Sigmoid colon (tissue), 7 donors: ENCODE measurements around the gene COL1A1. TPM values are rescaled to one million over a fixed set of nuclear protein-coding genes. Genes with fewer than 3 reads are reported as not detected.
A peak's percentile ranks its signal among the peaks of the same experiment; 100 is the strongest.

Experiments used
- DNase-seq: peaks from one replicate; pipeline ENCODE4 v3.0.0-alpha.2; 2019
- H3K27ac ChIP-seq, 4 donors: fragments of 200-600 bp; sonication (generic); one replicate each; pipeline ENCODE4 v1.5.1; 2016 to 2019; ENCODE audit warnings: mild to moderate bottlenecking in 1 of 4
- H3K27me3 ChIP-seq, 3 donors: fragments of 200-600 bp; sonication (generic); one replicate each; pipeline ENCODE4 v1.5.1; 2019; ENCODE audit warnings: mild to moderate bottlenecking in 1 of 3
- H3K36me3 ChIP-seq, 4 donors: fragments of 200-600 bp; sonication (generic); one replicate each; pipeline ENCODE4 v1.5.1; 2016 to 2019
- H3K4me1 ChIP-seq, 4 donors: fragments of 200-600 bp; sonication (generic); one replicate each; pipeline ENCODE4 v1.5.1; 2017 to 2019
- H3K4me3 ChIP-seq, 4 donors: fragments of 200-600 bp; sonication (generic); one replicate each; pipeline ENCODE4 v1.5.1; 2017 to 2019; ENCODE audit warnings: mild to moderate bottlenecking in 2 of 4, moderate library complexity in 1 of 4
- H3K9me3 ChIP-seq, 4 donors: fragments of 200-600 bp in 3 of 4; sonication (generic) in 3 of 4; one replicate each; pipeline versions ENCODE4 v1.5.1 to v1.6.1; 2013 to 2019
- CTCF ChIP-seq, 4 experiments: fragments of 450-650 bp in 3 of 4; fragments of 200-600 bp in 1 of 4; IDR thresholded peaks; one replicate each; pipeline ENCODE4 v1.5.1; 2016 to 2019; ENCODE audit warnings: antibody characterized with exemption in 4 of 4, mild to moderate bottlenecking in 3 of 4, moderate library complexity in 2 of 4
- EP300 ChIP-seq, 4 donors: sonication (generic); formaldehyde crosslinking; IDR thresholded peaks; one replicate each; pipeline ENCODE4 v1.6.1; 2017; ENCODE audit warnings: antibody characterized with exemption in 4 of 4
- POLR2A ChIP-seq, 2 donors: fragments of 450-650 bp; IDR thresholded peaks; one replicate each; pipeline ENCODE4 v1.6.1; 2016; ENCODE audit warnings: antibody characterized with exemption in 2 of 2, mild to moderate bottlenecking in 2 of 2, moderate library complexity in 2 of 2
- POLR2AphosphoS5 ChIP-seq, 4 donors: sonication (generic); formaldehyde crosslinking; IDR thresholded peaks; one replicate each; pipeline ENCODE4 v1.6.1; 2017; ENCODE audit warnings: antibody characterized with exemption in 4 of 4
- WGBS, 2 donors: extraction: QIAGEN DNeasy Blood & Tissue Kit; methylation state at CpG; one replicate each; pipeline ENCODE4 v1.1.7; 2013; 5-methylcytosine and 5-hydroxymethylcytosine counted together
- intact Hi-C: fragments of 100-400 bp; cut with DNase I; formaldehyde crosslinking; loops from one replicate; pipeline ENCODE4 v1.15.1; 2023
- polyA plus RNA-seq, 3 donors: library from polyadenylated mRNA; stranded (reverse); fragments of 200-250 nt; gene quantifications; one replicate each; pipeline ENCODE4 v1.2.3, GENCODE V29; 2013
- total RNA-seq, 4 donors: library from RNA; depleted of rRNA; stranded (reverse); fragments of >200 nt; gene quantifications; one replicate each; pipeline ENCODE4 v1.1.0, GENCODE V29; 2016
- donor health status: healthy with polysubstance abuse.
- donor health status: Bipolar disorder and iron deficiency.
- donor health status: healthy.

COL1A1 gene
- total and polyA plus RNA-seq, 7 donors, result 7.8 to 459 (median 49.2) TPM

DNA sequence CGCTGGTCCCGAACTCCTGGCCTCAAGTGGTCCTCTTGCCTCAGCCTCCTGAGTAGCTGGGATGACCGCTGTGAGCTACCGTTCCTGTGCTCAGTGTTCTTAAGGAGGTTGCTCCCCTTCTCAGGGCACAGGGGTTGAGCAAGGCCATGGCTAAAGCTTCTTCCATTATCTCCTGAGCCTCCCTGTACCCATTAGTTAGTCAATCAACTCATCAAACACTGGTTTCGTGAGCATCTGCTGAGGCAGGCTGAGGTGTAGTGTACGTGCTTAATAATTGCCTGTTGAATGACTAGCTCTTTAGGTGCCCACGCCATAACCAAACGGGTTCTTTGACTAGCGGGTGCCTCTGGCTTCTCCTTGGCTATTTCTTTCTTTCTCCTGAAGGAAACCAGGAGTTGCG, 24.0 kb downstream of the COL1A1 start:
- Histone ChIP-seq H3K27me3 (no peaks in the 10 kb centered on the region), H3K4me1 (peaks cover 0 to 67% (median 55%) of the 10 kb centered on the region in 4 donors), H3K36me3 (no peaks in the 10 kb centered on the region), H3K27ac (peak overlapping the region; percentile 81 to 99 (median 88)), H3K9me3 (no peaks in the 10 kb centered on the region), H3K4me3 (peak overlapping the region in 2 of 4 donors; percentile 4 to 18)
- intact Hi-C loops, result no loop called here
- DNase-seq, result no peak
- WGBS, 2 donors, result 87 to 91% methylated on average over 10 of the region's 10 CpGs
- no peak for TF ChIP-seq POLR2AphosphoS5 (IDR thresholded peaks at IDR 0.05)
- no peak for TF ChIP-seq EP300 (IDR thresholded peaks at IDR 0.05)

GRCh38 chr17:50176559-50177357, 24.7 kb downstream of the COL1A1 start:
- 92 to 93% methylated on average over 20 of the region's 20 CpGs for WGBS, 2 donors
- intact Hi-C loops, result no loop called here
- Histone ChIP-seq H3K9me3 (no peaks in the 10 kb centered on the region), H3K27ac (peak overlapping the region; percentile 81 to 99 (median 88)), H3K27me3 (no peaks in the 10 kb centered on the region), H3K4me3 (no peak overlapping the region), H3K4me1 (peaks cover 0 to 63% (median 55%) of the 10 kb centered on the region in 4 donors), H3K36me3 (peaks cover 0 to 6% (median 0%) of the 10 kb centered on the region in 4 donors)
- no peak for DNase-seq
- TF ChIP-seq POLR2AphosphoS5 (IDR thresholded peaks at IDR 0.05) (no peak), CTCF (IDR thresholded peaks at IDR 0.05) (peak in 1 of 4 experiments; percentile 37), EP300 (IDR thresholded peaks at IDR 0.05) (no peak), POLR2A (IDR thresholded peaks at IDR 0.05) (no peak)

GRCh38 chr17:50175035-50175807, 26.2 kb downstream of the COL1A1 start:
- peak overlapping the region; percentile 81 to 99 (median 88) for H3K27ac ChIP-seq
- no peak overlapping the region for H3K4me3 ChIP-seq
- intact Hi-C loops, result no loop called here
- H3K36me3 ChIP-seq, result peaks cover 0 to 15% (median 6%) of the 10 kb centered on the region in 4 donors
- WGBS, 2 donors, result 71 to 90% methylated on average over 16 of the region's 16 CpGs
- TF ChIP-seq EP300 (IDR thresholded peaks at IDR 0.05) (no peak), POLR2A (IDR thresholded peaks at IDR 0.05) (no peak), CTCF (IDR thresholded peaks at IDR 0.05) (no peak), POLR2AphosphoS5 (IDR thresholded peaks at IDR 0.05) (no peak)
- no peak for DNase-seq
- peaks cover 0 to 58% (median 55%) of the 10 kb centered on the region in 4 donors for H3K4me1 ChIP-seq
- no peaks in the 10 kb centered on the region for H3K9me3 ChIP-seq
- no peaks in the 10 kb centered on the region for H3K27me3 ChIP-seq

- Histone ChIP-seq H3K36me3 (peaks cover 0 to 19% (median 8%) of the 10 kb centered on the region in 4 donors), H3K9me3 (no peaks in the 10 kb centered on the region), H3K4me3 (no peak overlapping the region), H3K27me3 (no peaks in the 10 kb centered on the region), H3K4me1 (peaks cover 0 to 62% (median 57%) of the 10 kb centered on the region in 4 donors), H3K27ac (peak overlapping the region; percentile 66 to 99 (median 84))
- no peak for TF ChIP-seq CTCF (IDR thresholded peaks at IDR 0.05)
- no peak for TF ChIP-seq POLR2A (IDR thresholded peaks at IDR 0.05)
- no peak for TF ChIP-seq EP300 (IDR thresholded peaks at IDR 0.05)
- no peak for TF ChIP-seq POLR2AphosphoS5 (IDR thresholded peaks at IDR 0.05)
- 70 to 79% methylated on average over 6 of the region's 6 CpGs for WGBS, 2 donors
- intact Hi-C loops, result no loop called here
- no peak for DNase-seq
Observed at GRCh38 chr17:50174444-50174843, 27.0 kb downstream of the COL1A1 start.
